Gastrocnemius medialis (tissue), 4 donors: ENCODE results near the gene RIMS3. TPM values are rescaled to one million over a fixed set of nuclear protein-coding genes. Genes with fewer than 3 reads are reported as not detected.

ENCODE experiments used
- ATAC-seq, 2 donors: fragments of 150-250 bp; one replicate each; pipeline ENCODE4 v1.9.1; 2016
- DNase-seq, 2 donors: peaks; one replicate each; pipeline ENCODE4 v3.0.0-alpha.2; 2019
- H3K27ac ChIP-seq, 4 donors: fragments of 200-600 bp; sonication (generic); 1 replicate in 1 of 4; 2 replicates in 3 of 4; pipeline ENCODE4 v1.5.1; 2016 to 2018; ENCODE audit warnings: mild to moderate bottlenecking in 2 of 4, moderate library complexity in 1 of 4
- H3K27me3 ChIP-seq, 3 donors: fragments of 200-600 bp; sonication (generic) in 2 of 3; 1 replicate in 1 of 3; 2 replicates in 2 of 3; pipeline versions ENCODE4 v1.5.1 to v1.6.0; 2016 to 2019; ENCODE audit warnings: mild to moderate bottlenecking in 1 of 3, moderate library complexity in 1 of 3
- H3K36me3 ChIP-seq, 2 donors: fragments of 200-600 bp; sonication (generic) in 1 of 2; one replicate each; pipeline ENCODE4 v1.5.1; 2017 to 2018
- H3K4me1 ChIP-seq, 2 donors: fragments of 200-600 bp; sonication (generic) in 1 of 2; one replicate each; pipeline ENCODE4 v1.5.1; 2016 to 2017; ENCODE audit warnings: mild to moderate bottlenecking in 2 of 2
- H3K4me3 ChIP-seq, 4 donors: fragments of 200-600 bp; sonication (generic) in 3 of 4; 1 replicate in 1 of 4; 2 replicates in 3 of 4; pipeline ENCODE4 v1.5.1; 2016 to 2019; ENCODE audit warnings: mild to moderate bottlenecking in 2 of 4
- H3K9me3 ChIP-seq, 3 donors: fragments of 200-600 bp; sonication (generic) in 2 of 3; 1 replicate in 1 of 3; 2 replicates in 2 of 3; pipeline ENCODE4 v1.5.1; 2016 to 2019
- CTCF ChIP-seq, 5 experiments: fragments of 450-650 bp in 3 of 5; fragments of 200-600 bp in 2 of 5; sonication (generic) in 2 of 5; IDR thresholded peaks in 4 of 5; conservative IDR thresholded peaks in 1 of 5; 1 replicate in 4 of 5; 2 replicates in 1 of 5; pipeline ENCODE4 v1.5.1; 2016 to 2019; ENCODE audit warnings: antibody characterized with exemption in 5 of 5, mild to moderate bottlenecking in 3 of 5, moderate library complexity in 3 of 5
- POLR2A ChIP-seq, 2 donors: fragments of 450-650 bp; IDR thresholded peaks; one replicate each; pipeline ENCODE4 v1.6.1; 2017; ENCODE audit warnings: antibody characterized with exemption in 2 of 2, mild to moderate bottlenecking in 2 of 2, moderate library complexity in 2 of 2
- in situ Hi-C, 4 donors: fragments of 200-750 bp; cut with MboI; loops; one replicate each; pipeline versions ENCODE4 v1.15.0 to v1.8.0; 2017; ENCODE audit warnings: low sequenced_read_pairs in 4 of 4
- intact Hi-C: fragments of 100-400 bp; cut with DNase I; formaldehyde crosslinking; loops from one replicate; pipeline ENCODE4 v1.15.1; 2023; ENCODE audit warnings: low total_unique reads
- total RNA-seq, 4 donors: library from RNA; depleted of rRNA; stranded (reverse); fragments of >200 nt; gene quantifications; one replicate each; pipeline versions ENCODE4 v1.1.0 to v1.2.3, GENCODE V29; 2016

Gene RIMS3
- total RNA-seq, 4 donors from 2014 or later: 0.31 to 0.67 (median 0.44) TPM

GRCh38 chr1:40684669-40685068 is 19.2 kb upstream of the RIMS3 start:
- intact Hi-C loops (no loop called here), in situ Hi-C loops (no loop called here)
- H3K27me3 ChIP-seq: no peaks in the 10 kb centered on the region
- no peak for DNase-seq
- H3K4me1 ChIP-seq: no peaks in the 10 kb centered on the region
- TF ChIP-seq CTCF (IDR thresholded peaks at IDR 0.05 in 4 of 5, conservative IDR thresholded peaks at IDR 0.05 in 1 of 5) (no peak), POLR2A (IDR thresholded peaks at IDR 0.05) (no peak)
- no peaks in the 10 kb centered on the region for H3K9me3 ChIP-seq
- H3K36me3 ChIP-seq: no peaks in the 10 kb centered on the region
- H3K4me3 ChIP-seq: no peak overlapping the region
- H3K27ac ChIP-seq: no peak overlapping the region
- ATAC-seq: no peak

- Histone ChIP-seq H3K36me3 (no peaks in the 10 kb centered on the region), H3K27me3 (no peaks in the 10 kb centered on the region), H3K27ac (no peak overlapping the region), H3K4me3 (no peak overlapping the region), H3K9me3 (no peaks in the 10 kb centered on the region), H3K4me1 (no peaks in the 10 kb centered on the region)
- DNase-seq (no peak), ATAC-seq (no peak)
- intact Hi-C loops: no loop called here
- in situ Hi-C loops: loop anchor here in 1 of 4 donors (10.0 kb wide), 1 partner anchor 65 kb away; no protein-coding TSS in a partner anchor
- no peak for TF ChIP-seq POLR2A (IDR thresholded peaks at IDR 0.05)
- TF ChIP-seq CTCF (IDR thresholded peaks at IDR 0.05 in 4 of 5, conservative IDR thresholded peaks at IDR 0.05 in 1 of 5): no peak
Observed at GRCh38 chr1:40679165-40679953, 13.9 kb upstream of the RIMS3 start.

- no peak overlapping the region for H3K27ac ChIP-seq
- no peak overlapping the region for H3K4me3 ChIP-seq
- no peaks in the 10 kb centered on the region for H3K9me3 ChIP-seq
- ATAC-seq: no peak
- in situ Hi-C loops: loop anchor here in 1 of 4 donors (10.0 kb wide), 1 partner anchor 62 kb away; no protein-coding TSS in a partner anchor
- TF ChIP-seq CTCF (IDR thresholded peaks at IDR 0.05 in 4 of 5, conservative IDR thresholded peaks at IDR 0.05 in 1 of 5): no peak
- TF ChIP-seq POLR2A (IDR thresholded peaks at IDR 0.05): no peak
- DNase-seq: no peak
- no peaks in the 10 kb centered on the region for H3K27me3 ChIP-seq
- no peaks in the 10 kb centered on the region for H3K36me3 ChIP-seq
- H3K4me1 ChIP-seq: no peaks in the 10 kb centered on the region
- intact Hi-C loops: no loop called here
Observed at GRCh38 chr1:40676501-40676900, 11.0 kb upstream of the RIMS3 start.

GRCh38 chr1:40673452-40673851 is 8.0 kb upstream of the RIMS3 start:
- Histone ChIP-seq H3K4me1 (no peaks in the 10 kb centered on the region), H3K36me3 (no peaks in the 10 kb centered on the region), H3K9me3 (no peaks in the 10 kb centered on the region), H3K4me3 (no peak overlapping the region), H3K27me3 (no peaks in the 10 kb centered on the region), H3K27ac (no peak overlapping the region)
- no peak for DNase-seq
- no peak for ATAC-seq
- TF ChIP-seq POLR2A (IDR thresholded peaks at IDR 0.05) (no peak), CTCF (IDR thresholded peaks at IDR 0.05 in 4 of 5, conservative IDR thresholded peaks at IDR 0.05 in 1 of 5) (no peak)
- intact Hi-C loops (no loop called here), in situ Hi-C loops (loop anchor here in 1 of 4 donors (10.0 kb wide), 1 partner anchor 59 kb away; no protein-coding TSS in a partner anchor)
